ENCODE measurements around the gene IFNL3. TPM values are rescaled to one million over a fixed set of nuclear protein-coding genes. Genes with fewer than 3 reads are reported as not detected.

Gene IFNL3
- total RNA-seq, 1 experiment from 2014 or later, result not detected

DNA sequence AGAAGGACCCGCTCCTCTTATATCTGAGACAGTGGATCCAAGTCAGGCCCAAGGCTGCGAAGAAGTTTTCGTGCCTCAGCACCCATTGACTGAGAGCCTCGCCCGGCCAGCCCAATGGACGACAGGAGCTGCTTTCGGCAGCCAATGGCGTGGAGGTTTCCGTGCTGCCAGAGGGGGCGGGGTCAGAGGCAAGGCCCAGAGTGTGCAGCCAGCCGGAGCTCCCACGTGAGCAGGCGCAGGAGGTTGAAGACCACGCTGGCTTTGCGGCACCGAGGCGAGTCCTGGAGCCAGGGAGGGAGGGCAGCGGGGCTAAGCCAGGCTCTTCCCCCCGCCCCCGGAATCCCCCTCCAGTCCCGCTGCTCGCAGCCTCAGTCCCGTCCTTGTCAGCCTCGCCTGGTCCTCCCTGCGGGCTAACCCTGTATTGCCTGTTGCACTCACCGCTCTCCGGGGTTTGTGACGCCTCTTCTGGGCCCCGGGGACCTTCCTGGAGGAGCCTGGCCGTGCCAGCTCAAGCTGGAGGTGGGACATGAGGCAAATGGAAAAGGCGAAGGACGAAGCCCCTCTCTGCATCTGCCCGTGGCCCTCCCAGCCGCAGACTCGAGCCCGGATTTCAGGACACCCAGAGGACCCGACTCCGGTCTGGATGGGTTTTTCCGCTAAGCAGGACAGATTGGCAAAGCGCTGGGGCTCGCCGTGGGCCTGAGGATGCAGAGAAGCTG is 2.3 kb upstream of the IFNL3 start (continued):
- TF ChIP-seq, protein P1, sequence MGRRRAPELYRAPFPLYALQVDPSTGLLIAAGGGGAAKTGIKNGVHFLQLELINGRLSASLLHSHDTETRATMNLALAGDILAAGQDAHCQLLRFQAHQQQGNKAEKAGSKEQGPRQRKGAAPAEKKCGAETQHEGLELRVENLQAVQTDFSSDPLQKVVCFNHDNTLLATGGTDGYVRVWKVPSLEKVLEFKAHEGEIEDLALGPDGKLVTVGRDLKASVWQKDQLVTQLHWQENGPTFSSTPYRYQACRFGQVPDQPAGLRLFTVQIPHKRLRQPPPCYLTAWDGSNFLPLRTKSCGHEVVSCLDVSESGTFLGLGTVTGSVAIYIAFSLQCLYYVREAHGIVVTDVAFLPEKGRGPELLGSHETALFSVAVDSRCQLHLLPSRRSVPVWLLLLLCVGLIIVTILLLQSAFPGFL (CRISPR knock-in tag; IDR thresholded peaks at IDR 0.05; ENCODE audit: borderline replicate concordance), result no peak
- TF ChIP-seq, protein P2, sequence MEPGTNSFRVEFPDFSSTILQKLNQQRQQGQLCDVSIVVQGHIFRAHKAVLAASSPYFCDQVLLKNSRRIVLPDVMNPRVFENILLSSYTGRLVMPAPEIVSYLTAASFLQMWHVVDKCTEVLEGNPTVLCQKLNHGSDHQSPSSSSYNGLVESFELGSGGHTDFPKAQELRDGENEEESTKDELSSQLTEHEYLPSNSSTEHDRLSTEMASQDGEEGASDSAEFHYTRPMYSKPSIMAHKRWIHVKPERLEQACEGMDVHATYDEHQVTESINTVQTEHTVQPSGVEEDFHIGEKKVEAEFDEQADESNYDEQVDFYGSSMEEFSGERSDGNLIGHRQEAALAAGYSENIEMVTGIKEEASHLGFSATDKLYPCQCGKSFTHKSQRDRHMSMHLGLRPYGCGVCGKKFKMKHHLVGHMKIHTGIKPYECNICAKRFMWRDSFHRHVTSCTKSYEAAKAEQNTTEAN (CRISPR knock-in tag; IDR thresholded peaks at IDR 0.05), result peak; percentile 80; the same call in 1 of the 2 replicates
- TF ChIP-seq ELF4 (CRISPR knock-in tag; IDR thresholded peaks at IDR 0.05; ENCODE audit: low read depth), result no peak
- no peak for TF ChIP-seq CTCF (IDR thresholded peaks at IDR 0.05)
- no peak for TF ChIP-seq IRF2 (CRISPR knock-in tag; IDR thresholded peaks at IDR 0.05; ENCODE audit: borderline replicate concordance, low read depth)
- TF ChIP-seq MYBL2 (CRISPR knock-in tag; IDR thresholded peaks at IDR 0.05), result peak; percentile 91
- 0 out of 2 replicates have a peak, but pooled peaks have one; percentile 35 for TF ChIP-seq JUN (CRISPR knock-in tag; IDR thresholded peaks at IDR 0.05)
- peak; percentile 75; the same call in 1 of the 2 replicates for TF ChIP-seq RELA (CRISPR knock-in tag; IDR thresholded peaks at IDR 0.05; ENCODE audit: borderline replicate concordance)
- peak; percentile 97 for TF ChIP-seq ZNF232 (CRISPR knock-in tag; IDR thresholded peaks at IDR 0.05)
- no peak for TF ChIP-seq OVOL2 (CRISPR knock-in tag; IDR thresholded peaks at IDR 0.05; ENCODE audit: borderline replicate concordance)
- TF ChIP-seq, protein P3, sequence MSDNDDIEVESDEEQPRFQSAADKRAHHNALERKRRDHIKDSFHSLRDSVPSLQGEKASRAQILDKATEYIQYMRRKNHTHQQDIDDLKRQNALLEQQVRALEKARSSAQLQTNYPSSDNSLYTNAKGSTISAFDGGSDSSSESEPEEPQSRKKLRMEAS (CRISPR knock-in tag; IDR thresholded peaks at IDR 0.05), result peak; percentile 91
- 0 out of 2 replicates have a peak, but pooled peaks have one; percentile 20 for TF ChIP-seq ZNF138 (CRISPR knock-in tag; conservative IDR thresholded peaks at IDR 0.05)
- no peak for TF ChIP-seq ZNF425 (CRISPR knock-in tag; conservative IDR thresholded peaks at IDR 0.05)
- TF ChIP-seq TCF7 (CRISPR knock-in tag; IDR thresholded peaks at IDR 0.05; ENCODE audit: low read depth), result peak; percentile 85; the same call in 1 of the 2 replicates
- TF ChIP-seq ZNF281 (CRISPR knock-in tag; IDR thresholded peaks at IDR 0.05), result peak; percentile 85; the same call in 1 of the 2 replicates
- TF ChIP-seq NR3C1 (CRISPR knock-in tag; conservative IDR thresholded peaks at IDR 0.05; ENCODE audit: low read depth), result no peak
- no peak for TF ChIP-seq ZNF121 (CRISPR knock-in tag; IDR thresholded peaks at IDR 0.05)
- TF ChIP-seq AFF4 (CRISPR knock-in tag; IDR thresholded peaks at IDR 0.05; ENCODE audit: borderline replicate concordance), result no peak; the same call in 1 of the 2 replicates
- TF ChIP-seq ZNF263 (CRISPR knock-in tag; IDR thresholded peaks at IDR 0.05; ENCODE audit: low read depth), result no peak
- TF ChIP-seq, protein P4, sequence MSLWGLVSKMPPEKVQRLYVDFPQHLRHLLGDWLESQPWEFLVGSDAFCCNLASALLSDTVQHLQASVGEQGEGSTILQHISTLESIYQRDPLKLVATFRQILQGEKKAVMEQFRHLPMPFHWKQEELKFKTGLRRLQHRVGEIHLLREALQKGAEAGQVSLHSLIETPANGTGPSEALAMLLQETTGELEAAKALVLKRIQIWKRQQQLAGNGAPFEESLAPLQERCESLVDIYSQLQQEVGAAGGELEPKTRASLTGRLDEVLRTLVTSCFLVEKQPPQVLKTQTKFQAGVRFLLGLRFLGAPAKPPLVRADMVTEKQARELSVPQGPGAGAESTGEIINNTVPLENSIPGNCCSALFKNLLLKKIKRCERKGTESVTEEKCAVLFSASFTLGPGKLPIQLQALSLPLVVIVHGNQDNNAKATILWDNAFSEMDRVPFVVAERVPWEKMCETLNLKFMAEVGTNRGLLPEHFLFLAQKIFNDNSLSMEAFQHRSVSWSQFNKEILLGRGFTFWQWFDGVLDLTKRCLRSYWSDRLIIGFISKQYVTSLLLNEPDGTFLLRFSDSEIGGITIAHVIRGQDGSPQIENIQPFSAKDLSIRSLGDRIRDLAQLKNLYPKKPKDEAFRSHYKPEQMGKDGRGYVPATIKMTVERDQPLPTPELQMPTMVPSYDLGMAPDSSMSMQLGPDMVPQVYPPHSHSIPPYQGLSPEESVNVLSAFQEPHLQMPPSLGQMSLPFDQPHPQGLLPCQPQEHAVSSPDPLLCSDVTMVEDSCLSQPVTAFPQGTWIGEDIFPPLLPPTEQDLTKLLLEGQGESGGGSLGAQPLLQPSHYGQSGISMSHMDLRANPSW (CRISPR knock-in tag; conservative IDR thresholded peaks at IDR 0.05; ENCODE audit: low read depth), result no peak
- no peak for TF ChIP-seq GTF2I (CRISPR knock-in tag; conservative IDR thresholded peaks at IDR 0.05)
